ENCODE results near the gene HINT3.
A peak's percentile ranks its signal among the peaks of the same experiment; 100 is the strongest.

HINT3 gene

GRCh38 chr6:125952764-125953501 lies 3.6 kb upstream of the HINT3 start:
- no peak overlapping the region for H3K4me3 ChIP-seq (ENCODE audit: low read depth, low read length)
- no peak for DNase-seq (ENCODE audit: low read depth, low spot score)
- in situ Hi-C loops (cut with HindIII; ENCODE audit: low sequenced_read_pairs): no loop called here
- peak; percentile 51 for TF ChIP-seq CTCF (IDR thresholded peaks at IDR 0.05; ENCODE audit: low read depth, low read length)

- DNase-seq (ENCODE audit: low read depth, low spot score): no peak
- in situ Hi-C loops (cut with HindIII; ENCODE audit: low sequenced_read_pairs): no loop called here
- no peak overlapping the region for H3K4me3 ChIP-seq (ENCODE audit: low read depth, low read length)
- TF ChIP-seq CTCF (IDR thresholded peaks at IDR 0.05; ENCODE audit: low read depth, low read length): peak; percentile 15
These were observed 3.1 kb upstream of the HINT3 start for GRCh38 chr6:125953502-125953875.

- no peak for TF ChIP-seq CTCF (IDR thresholded peaks at IDR 0.05; ENCODE audit: low read depth, low read length)
- H3K4me3 ChIP-seq (ENCODE audit: low read depth, low read length): no peak overlapping the region
- in situ Hi-C loops (cut with HindIII; ENCODE audit: low sequenced_read_pairs): no loop called here
- DNase-seq (ENCODE audit: low read depth, low spot score): no peak
These were observed 1.7 kb upstream of the HINT3 start for GRCh38 chr6:125954735-125955339.

GRCh38 chr6:125955973-125956372 lies 597 bp upstream of the HINT3 start:
- in situ Hi-C loops (cut with HindIII; ENCODE audit: low sequenced_read_pairs): no loop called here
- DNase-seq (ENCODE audit: low read depth, low spot score): no peak
- H3K4me3 ChIP-seq (ENCODE audit: low read depth, low read length): peak overlapping the region; percentile 93
- TF ChIP-seq CTCF (IDR thresholded peaks at IDR 0.05; ENCODE audit: low read depth, low read length): no peak

GRCh38 chr6:125957391-125957693 lies 772 bp downstream of the HINT3 start:
- peak overlapping the region; percentile 93 for H3K4me3 ChIP-seq (ENCODE audit: low read depth, low read length)
- TF ChIP-seq CTCF (IDR thresholded peaks at IDR 0.05; ENCODE audit: low read depth, low read length): no peak
- no peak for DNase-seq (ENCODE audit: low read depth, low spot score)
- in situ Hi-C loops (cut with HindIII; ENCODE audit: low sequenced_read_pairs): no loop called here

GRCh38 chr6:125957845-125958244 lies 1.3 kb downstream of the HINT3 start:
- in situ Hi-C loops (cut with HindIII; ENCODE audit: low sequenced_read_pairs): no loop called here
- DNase-seq (ENCODE audit: low read depth, low spot score): peak; percentile 22
- no peak for TF ChIP-seq CTCF (IDR thresholded peaks at IDR 0.05; ENCODE audit: low read depth, low read length)
- peak overlapping the region; percentile 93 for H3K4me3 ChIP-seq (ENCODE audit: low read depth, low read length)
